ENCODE data around the gene SEMA6C. TPM values are rescaled to one million over a fixed set of nuclear protein-coding genes. Genes with fewer than 3 reads are reported as not detected.

SEMA6C gene
- total RNA-seq, 1 experiment from 2014 or later = 5.7 TPM

DNA sequence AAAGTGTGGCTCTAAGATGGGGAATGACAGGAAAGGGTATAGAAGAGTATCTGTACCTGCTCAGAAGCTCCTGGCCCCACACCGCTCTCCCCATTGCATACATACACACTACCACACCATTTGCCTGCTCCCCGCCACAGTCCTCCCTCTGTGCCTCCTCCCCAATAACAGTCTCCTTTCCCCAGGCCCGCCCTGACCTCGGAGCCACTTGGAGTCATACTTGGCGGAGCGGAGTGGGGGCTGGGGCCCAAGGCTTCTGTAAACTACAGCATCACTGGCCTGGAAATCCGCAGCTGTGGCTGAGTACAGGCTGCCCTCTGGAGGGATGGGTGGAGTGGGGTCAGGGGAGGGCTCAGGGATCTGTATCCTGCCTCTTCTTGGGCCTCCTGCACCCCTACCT is 8.6 kb downstream of the SEMA6C start:
- H3K27me3 ChIP-seq (ENCODE audit: control insufficient read depth, insufficient read depth, low read length) = no peaks in the 10 kb centered on the region
- CTCF ChIA-PET = no interaction called here
- no peak overlapping the region for H3K4me3 ChIP-seq (ENCODE audit: low read depth in 2 of 2, low read length in 2 of 2)
- no peaks in the 10 kb centered on the region for H3K4me1 ChIP-seq (ENCODE audit: control insufficient read depth, insufficient read depth, low read length)
- in situ Hi-C loops (cut with HindIII; ENCODE audit: low pct_unique_long_range_greater_than_20kb, low sequenced_read_pairs) (no loop called here), intact Hi-C loops (cut with micrococcal nuclease; ENCODE audit: unreplicated experiment) (no loop called here)
- POLR2A ChIA-PET = no interaction called here
- TF ChIP-seq CTCF (IDR thresholded peaks at IDR 0.05) = no peak
- no peak for TF ChIP-seq REST (IDR thresholded peaks at IDR 0.05; ENCODE audit: insufficient read depth in 1 of 2, low read depth in 2 of 2, low read length in 1 of 2)
- TF ChIP-seq POLR2AphosphoS5 (IDR thresholded peaks at IDR 0.05; ENCODE audit: low read depth, low read length) = no peak
- no peak for TF ChIP-seq SIN3A (IDR thresholded peaks at IDR 0.05; ENCODE audit: borderline replicate concordance, insufficient read depth, low read depth, low read length)
- no peak for TF ChIP-seq TCF7L2 (IDR thresholded peaks at IDR 0.05; ENCODE audit: low read depth, low read length)
- DNase-seq (ENCODE audit: low read depth, low spot score) = no peak
- H3K36me3 ChIP-seq (ENCODE audit: control insufficient read depth, insufficient read depth, low read length) = no peaks in the 10 kb centered on the region
- H3K27ac ChIP-seq (ENCODE audit: low read length) = no peak overlapping the region
- no TSS peak for BruUV-seq (replicated peaks)
- no peaks in the 10 kb centered on the region for H3K9me3 ChIP-seq (ENCODE audit: control insufficient read depth, insufficient read depth, low read depth, low read length)
- ATAC-seq = no peak

- in situ Hi-C loops (cut with HindIII; ENCODE audit: low pct_unique_long_range_greater_than_20kb, low sequenced_read_pairs) = no loop called here
- Histone ChIP-seq H3K36me3 (ENCODE audit: control insufficient read depth, insufficient read depth, low read length) (no peaks in the 10 kb centered on the region), H3K27ac (ENCODE audit: low read length) (no peak overlapping the region), H3K4me3 (ENCODE audit: low read depth in 2 of 2, low read length in 2 of 2) (no peak overlapping the region), H3K27me3 (ENCODE audit: control insufficient read depth, insufficient read depth, low read length) (no peaks in the 10 kb centered on the region), H3K4me1 (ENCODE audit: control insufficient read depth, insufficient read depth, low read length) (no peaks in the 10 kb centered on the region), H3K9me3 (ENCODE audit: control insufficient read depth, insufficient read depth, low read depth, low read length) (no peaks in the 10 kb centered on the region)
- ChIA-PET CTCF (no interaction called here), POLR2A (no interaction called here)
- ATAC-seq = no peak
- no TSS peak for BruUV-seq (replicated peaks)
- TF ChIP-seq SIN3A (IDR thresholded peaks at IDR 0.05; ENCODE audit: borderline replicate concordance, insufficient read depth, low read depth, low read length) (no peak), REST (IDR thresholded peaks at IDR 0.05; ENCODE audit: insufficient read depth in 1 of 2, low read depth in 2 of 2, low read length in 1 of 2) (no peak), TCF7L2 (IDR thresholded peaks at IDR 0.05; ENCODE audit: low read depth, low read length) (no peak), CTCF (IDR thresholded peaks at IDR 0.05) (no peak), POLR2AphosphoS5 (IDR thresholded peaks at IDR 0.05; ENCODE audit: low read depth, low read length) (no peak)
- intact Hi-C loops (cut with micrococcal nuclease; ENCODE audit: unreplicated experiment) = no loop called here
- no peak for DNase-seq (ENCODE audit: low read depth, low spot score)
Measured at GRCh38 chr1:151135433-151136385, 10.7 kb downstream of the SEMA6C start.
